SK-N-SH (cell line): ENCODE results near the gene HSPG2. TPM values are rescaled to one million over a fixed set of nuclear protein-coding genes. Genes with fewer than 3 reads are reported as not detected.

Experiments used
- CTCF ChIA-PET: fragments of 300-600, 350-600 bp; formaldehyde crosslinking; extraction: SDS; loops from one replicate; lab custom pipeline; 2021; lab: Yijun Ruan, JAX
- POLR2A ChIA-PET: fragments of 350-600 bp; sonication (Branson Sonifier 250); formaldehyde crosslinking; extraction: SDS; loops from one replicate; lab custom pipeline; 2020; ENCODE audit warnings: antibody characterized with exemption, inconsistent platforms; lab: Yijun Ruan, JAX
- DNase-seq: peaks from one replicate; pipeline ENCODE4 v3.0.0; 2012
- H2AFZ ChIP-seq: fragments of 200-600 bp; sonication (generic); 2 replicates; pipeline ENCODE4 v1.8.1; 2016; ENCODE audit warnings: antibody characterized with exemption, mild to moderate bottlenecking, low read depth
- H3F3A ChIP-seq: fragments of 200-600 bp; sonication (generic); replicated peaks from 2 replicates; pipeline ENCODE3; 2016; ENCODE audit warnings: antibody characterized with exemption, mild to moderate bottlenecking; ENCODE audit not compliant: insufficient read depth
- H3K27ac ChIP-seq, 2 experiments: fragments of 200-500 bp in 1 of 2; fragments of 200-600 bp in 1 of 2; sonication (Bioruptor generic) in 1 of 2; sonication (generic), shearing (Covaris generic) in 1 of 2; 2 replicates each; pipeline versions ENCODE4 v1.5.1 to v1.6.1; 2014 to 2016; ENCODE audit warnings: low read depth in 2 of 2, inconsistent platforms in 1 of 2, low read length in 1 of 2, mild to moderate bottlenecking in 1 of 2, mixed read lengths in 1 of 2
- H3K27me3 ChIP-seq: fragments of 200-600 bp; sonication (generic), shearing (Covaris generic); 2 replicates; pipeline ENCODE4 v1.6.1; 2016; ENCODE audit warnings: mixed run types; ENCODE audit not compliant: insufficient read depth
- H3K36me3 ChIP-seq, 2 experiments: fragments of 200-500 bp in 1 of 2; fragments of 200-600 bp in 1 of 2; sonication (Bioruptor generic) in 1 of 2; sonication (generic) in 1 of 2; replicated peaks in 1 of 2; 2 replicates each; pipeline versions ENCODE3 to v1.5.1; 2014 to 2016; ENCODE audit warnings: low read length in 1 of 2, mild to moderate bottlenecking in 1 of 2; ENCODE audit not compliant: insufficient read depth in 2 of 2, control insufficient read depth in 1 of 2
- H3K4me1 ChIP-seq, 2 experiments: fragments of 200-500 bp in 1 of 2; fragments of 200-600 bp in 1 of 2; sonication (Bioruptor generic) in 1 of 2; sonication (generic), shearing (Covaris generic) in 1 of 2; 2 replicates each; pipeline versions ENCODE4 v1.5.1 to v1.6.1; 2014 to 2016; ENCODE audit warnings: low read depth in 1 of 2, low read length in 1 of 2, mixed run types in 1 of 2; ENCODE audit not compliant: insufficient read depth in 2 of 2, control insufficient read depth in 1 of 2
- H3K4me2 ChIP-seq: fragments of 200-600 bp; sonication (generic), shearing (Covaris generic); 2 replicates; pipeline ENCODE4 v1.6.1; 2017; ENCODE audit warnings: mixed run types
- H3K4me3 ChIP-seq, 2 experiments: fragments of 200-500 bp in 1 of 2; fragments of 200-600 bp in 1 of 2; sonication (Bioruptor generic) in 1 of 2; sonication (generic), shearing (Covaris generic) in 1 of 2; 2 replicates each; pipeline versions ENCODE4 v1.5.1 to v1.8.1; 2014 to 2016; ENCODE audit warnings: low read depth in 2 of 2, inconsistent platforms in 1 of 2, low read length in 1 of 2, mild to moderate bottlenecking in 1 of 2, mixed read lengths in 1 of 2, moderate library complexity in 1 of 2
- H3K79me2 ChIP-seq: fragments of 200-600 bp; sonication (generic); 2 replicates; pipeline ENCODE4 v1.8.1; 2017; ENCODE audit warnings: mild to moderate bottlenecking; ENCODE audit not compliant: insufficient read depth
- H3K9ac ChIP-seq: fragments of 200-600 bp; sonication (generic); 2 replicates; pipeline ENCODE4 v1.6.1; 2017; ENCODE audit warnings: mixed run types
- H3K9me2 ChIP-seq: fragments of 200-600 bp; sonication (generic); 2 replicates; pipeline ENCODE4 v1.6.1; 2017; ENCODE audit warnings: mixed run types
- H3K9me3 ChIP-seq: fragments of 200-600 bp; sonication (generic); 2 replicates; pipeline ENCODE4 v1.6.1; 2017; ENCODE audit warnings: mixed run types, mild to moderate bottlenecking, moderate library complexity
- H4K20me1 ChIP-seq: fragments of 200-600 bp; sonication (generic); 2 replicates; pipeline ENCODE4 v1.6.1; 2017; ENCODE audit warnings: mild to moderate bottlenecking, mixed run types; ENCODE audit not compliant: insufficient read depth
- CHD2 ChIP-seq: fragments of 150-350 bp; IDR thresholded peaks from 2 replicates; pipeline ENCODE4 v1.6.1; 2018; ENCODE audit warnings: low read length; ENCODE audit not compliant: partially characterized antibody
- EP300 ChIP-seq, 2 experiments: IDR thresholded peaks; 2 replicates each; pipeline versions ENCODE4 v1.4.0 to v1.6.1; 2012; ENCODE audit warnings: borderline replicate concordance in 1 of 2, low read depth in 1 of 2, low read length in 1 of 2
- EZH2phosphoT487 ChIP-seq: fragments of 200-600 bp; sonication (generic); IDR thresholded peaks from 2 replicates; pipeline ENCODE4 v1.6.1; 2017; ENCODE audit warnings: low read depth, mixed run types, mild to moderate bottlenecking, antibody characterized with exemption, moderate library complexity, borderline replicate concordance
- FOXJ3 ChIP-seq: sonication (generic); formaldehyde crosslinking; IDR thresholded peaks from 2 replicates; pipeline ENCODE4 v1.5.1; 2020; ENCODE audit warnings: mild to moderate bottlenecking, missing genetic modification reagents
- FOXM1 ChIP-seq: IDR thresholded peaks from 2 replicates; pipeline ENCODE4 v1.4.0; 2012; ENCODE audit warnings: low read depth, mild to moderate bottlenecking
- GABPA ChIP-seq: IDR thresholded peaks from 2 replicates; pipeline ENCODE4 v1.4.0; 2012; ENCODE audit warnings: low read depth, mild to moderate bottlenecking
- JUND ChIP-seq: IDR thresholded peaks from 2 replicates; pipeline ENCODE4 v1.4.0; 2012
- MEF2A ChIP-seq: IDR thresholded peaks from 2 replicates; pipeline ENCODE4 v1.4.0; 2012; ENCODE audit warnings: low read depth, borderline replicate concordance
- POLR2AphosphoS5 ChIP-seq: IDR thresholded peaks from 2 replicates; pipeline ENCODE4 v1.6.1; 2012; ENCODE audit warnings: low read depth, low read length
- RAD21 ChIP-seq: IDR thresholded peaks from 2 replicates; pipeline ENCODE4 v1.6.1; 2012; ENCODE audit warnings: mild to moderate bottlenecking, low read length
- RXRA ChIP-seq: IDR thresholded peaks from 2 replicates; pipeline ENCODE4 v1.4.0; 2012; ENCODE audit warnings: low read depth, mild to moderate bottlenecking, borderline replicate concordance
- SIN3A ChIP-seq: IDR thresholded peaks from 2 replicates; pipeline ENCODE4 v1.6.1; 2012; ENCODE audit warnings: low read depth, mild to moderate bottlenecking, low read length, moderate library complexity, borderline replicate concordance
- SMC3 ChIP-seq: IDR thresholded peaks from 2 replicates; pipeline ENCODE4 v1.6.1; 2012; ENCODE audit warnings: low read depth, low read length, improper control_type of control experiment
- TAF1 ChIP-seq: IDR thresholded peaks from 2 replicates; pipeline ENCODE4 v1.6.1; 2012; ENCODE audit warnings: low read depth, mild to moderate bottlenecking, low read length, moderate library complexity, borderline replicate concordance
- TEAD4 ChIP-seq: IDR thresholded peaks from 2 replicates; pipeline ENCODE4 v1.4.0; 2012; ENCODE audit warnings: mild to moderate bottlenecking, borderline replicate concordance; ENCODE audit not compliant: insufficient read depth
- WGBS: methylation state at CpG from one replicate; pipeline ENCODE4 v1.1.6; 2017; ENCODE audit warnings: low lambda C conversion rate; 5-methylcytosine and 5-hydroxymethylcytosine counted together
- polyA plus RNA-seq, 3 experiments: library from polyadenylated mRNA; depleted of rRNA; stranded (reverse); fragments of >200 nt; gene quantifications; 2 replicates each; pipeline ENCODE4 v1.2.3, GENCODE V29; 2012
- TF ChIP-seq, protein P1 (sequence below): IDR thresholded peaks from 2 replicates; pipeline ENCODE4 v1.4.0; 2012; ENCODE audit warnings: low read depth, borderline replicate concordance
- TF ChIP-seq, protein P2 (sequence below): IDR thresholded peaks from 2 replicates; pipeline ENCODE4 v1.4.0; 2012; ENCODE audit warnings: low read depth
- TF ChIP-seq, protein P3 (sequence below): IDR thresholded peaks from 2 replicates; pipeline ENCODE4 v1.4.0; 2012; ENCODE audit warnings: low read depth, borderline replicate concordance

HSPG2 gene
- polyA plus RNA-seq, 1 of the 3 experiments (the other 2 are of a cell fraction) = 28.9 TPM

DNA sequence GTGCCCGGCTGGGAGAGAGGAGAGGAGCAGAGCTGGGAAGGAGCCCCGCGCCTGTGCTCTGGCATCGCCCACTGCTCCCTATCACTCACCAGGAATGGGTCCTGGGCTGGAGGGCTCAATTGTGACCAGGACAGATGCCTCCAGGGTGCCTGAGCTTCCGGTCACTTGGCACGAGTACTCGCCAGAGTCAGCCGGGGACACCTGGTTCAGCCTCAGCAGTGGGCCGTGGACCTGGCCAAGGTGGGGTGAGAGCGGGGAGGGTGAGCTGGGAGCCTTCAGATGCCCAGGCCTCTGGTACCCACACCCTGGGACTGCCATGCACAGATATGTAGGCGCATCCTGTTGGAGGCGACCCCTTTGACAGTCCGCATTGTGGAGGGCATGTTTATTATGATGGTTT is 93.9 kb downstream of the HSPG2 start:
- ChIA-PET POLR2A (no interaction called here), CTCF (no interaction called here)
- H3K79me2 ChIP-seq = no peaks in the 10 kb centered on the region
- no peak overlapping the region for H2AFZ ChIP-seq
- H3K36me3 ChIP-seq = peaks cover 10 to 44% of the 10 kb centered on the region in 2 experiments
- no peaks in the 10 kb centered on the region for H3K9me3 ChIP-seq
- no peaks in the 10 kb centered on the region for H3K9me2 ChIP-seq
- H3K27ac ChIP-seq = no peak overlapping the region
- H3K4me2 ChIP-seq = no peak overlapping the region
- no peak overlapping the region for H3K9ac ChIP-seq
- H3F3A ChIP-seq = no peaks in the 10 kb centered on the region
- H3K4me1 ChIP-seq = no peaks in the 10 kb centered on the region
- DNase-seq = no peak
- no peak for TF ChIP-seq POLR2AphosphoS5
- TF ChIP-seq TAF1 = no peak
- no peak for TF ChIP-seq MEF2A
- no peak for TF ChIP-seq EP300 (IDR thresholded peaks at IDR 0.05; ENCODE audit: borderline replicate concordance in 1 of 2, low read depth in 1 of 2, low read length in 1 of 2)
- no peak for TF ChIP-seq FOXJ3 (CRISPR knock-in tag)
- TF ChIP-seq, protein P1, sequence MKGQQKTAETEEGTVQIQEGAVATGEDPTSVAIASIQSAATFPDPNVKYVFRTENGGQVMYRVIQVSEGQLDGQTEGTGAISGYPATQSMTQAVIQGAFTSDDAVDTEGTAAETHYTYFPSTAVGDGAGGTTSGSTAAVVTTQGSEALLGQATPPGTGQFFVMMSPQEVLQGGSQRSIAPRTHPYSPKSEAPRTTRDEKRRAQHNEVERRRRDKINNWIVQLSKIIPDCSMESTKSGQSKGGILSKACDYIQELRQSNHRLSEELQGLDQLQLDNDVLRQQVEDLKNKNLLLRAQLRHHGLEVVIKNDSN = no peak
- TF ChIP-seq TEAD4 = no peak
- TF ChIP-seq SMC3 = no peak
- no peak for TF ChIP-seq EZH2phosphoT487
- TF ChIP-seq JUND = no peak
- no peak for TF ChIP-seq RAD21
- TF ChIP-seq, protein P2, sequence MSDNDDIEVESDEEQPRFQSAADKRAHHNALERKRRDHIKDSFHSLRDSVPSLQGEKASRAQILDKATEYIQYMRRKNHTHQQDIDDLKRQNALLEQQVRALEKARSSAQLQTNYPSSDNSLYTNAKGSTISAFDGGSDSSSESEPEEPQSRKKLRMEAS = no peak
- TF ChIP-seq, protein P3, sequence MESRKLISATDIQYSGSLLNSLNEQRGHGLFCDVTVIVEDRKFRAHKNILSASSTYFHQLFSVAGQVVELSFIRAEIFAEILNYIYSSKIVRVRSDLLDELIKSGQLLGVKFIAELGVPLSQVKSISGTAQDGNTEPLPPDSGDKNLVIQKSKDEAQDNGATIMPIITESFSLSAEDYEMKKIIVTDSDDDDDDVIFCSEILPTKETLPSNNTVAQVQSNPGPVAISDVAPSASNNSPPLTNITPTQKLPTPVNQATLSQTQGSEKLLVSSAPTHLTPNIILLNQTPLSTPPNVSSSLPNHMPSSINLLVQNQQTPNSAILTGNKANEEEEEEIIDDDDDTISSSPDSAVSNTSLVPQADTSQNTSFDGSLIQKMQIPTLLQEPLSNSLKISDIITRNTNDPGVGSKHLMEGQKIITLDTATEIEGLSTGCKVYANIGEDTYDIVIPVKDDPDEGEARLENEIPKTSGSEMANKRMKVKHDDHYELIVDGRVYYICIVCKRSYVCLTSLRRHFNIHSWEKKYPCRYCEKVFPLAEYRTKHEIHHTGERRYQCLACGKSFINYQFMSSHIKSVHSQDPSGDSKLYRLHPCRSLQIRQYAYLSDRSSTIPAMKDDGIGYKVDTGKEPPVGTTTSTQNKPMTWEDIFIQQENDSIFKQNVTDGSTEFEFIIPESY = no peak
- TF ChIP-seq CHD2 = no peak
- TF ChIP-seq GABPA = no peak
- TF ChIP-seq RXRA = no peak
- TF ChIP-seq FOXM1 = no peak
- TF ChIP-seq SIN3A = no peak
- H4K20me1 ChIP-seq = no peaks in the 10 kb centered on the region
- no peaks in the 10 kb centered on the region for H3K27me3 ChIP-seq
- WGBS = 98% methylated on average over 10 of the region's 13 CpGs
- no peak overlapping the region for H3K4me3 ChIP-seq
